IMR-90 (cell line): ENCODE results near the gene KCNT2. TPM values are rescaled to one million over a fixed set of nuclear protein-coding genes. Genes with fewer than 3 reads are reported as not detected.

Source experiments
- ATAC-seq: fragments of 200-7000 bp; cut with Tn5 transposase; 2 replicates; pipeline ENCODE4 v1.9.1; 2020; ENCODE audit warnings: low read depth, mild to moderate bottlenecking, moderate library complexity
- BruUV-seq: library from RNA; stranded (reverse); fragments of 400-500 nt; replicated peaks from 2 replicates; lab custom pipeline; 2021; lab: Mats Ljungman, UMichigan
- CTCF ChIA-PET: fragments of 300-600 bp; formaldehyde crosslinking; extraction: SDS; loops from one replicate; lab custom pipeline; 2021; ENCODE audit warnings: antibody characterized with exemption; lab: Yijun Ruan, JAX
- POLR2A ChIA-PET: fragments of 300-600 bp; sonication (Branson Sonifier 250); formaldehyde crosslinking; loops from one replicate; lab custom pipeline; 2022; ENCODE audit warnings: antibody characterized with exemption; ENCODE audit not compliant: unreplicated experiment; lab: Charles Lee
- DNase-seq: peaks from one replicate; pipeline ENCODE4 v3.0.0; 2013
- H2AFZ ChIP-seq: replicated peaks from 2 replicates; pipeline ENCODE3; 2013; ENCODE audit warnings: low read length, mild to moderate bottlenecking; ENCODE audit not compliant: poor library complexity
- H2AK5ac ChIP-seq: 2 replicates; pipeline ENCODE4 v1.6.1; 2013; ENCODE audit warnings: low read depth, low read length, inconsistent platforms
- H2AK9ac ChIP-seq: replicated peaks from 2 replicates; pipeline ENCODE3; 2013; ENCODE audit warnings: mild to moderate bottlenecking, low read depth, low read length, moderate library complexity; ENCODE audit not compliant: poor library complexity
- H2BK120ac ChIP-seq: 2 replicates; pipeline ENCODE4 v1.6.1; 2013; ENCODE audit warnings: low read depth, low read length, inconsistent platforms
- H2BK15ac ChIP-seq: 3 replicates; pipeline ENCODE4 v1.6.1; 2013; ENCODE audit warnings: low read depth, low read length, inconsistent platforms
- H2BK20ac ChIP-seq: 2 replicates; pipeline ENCODE4 v1.6.1; 2013; ENCODE audit warnings: low read depth, mild to moderate bottlenecking, inconsistent platforms, low read length, moderate library complexity
- H2BK5ac ChIP-seq: 2 replicates; pipeline ENCODE4 v1.6.1; 2013; ENCODE audit warnings: mild to moderate bottlenecking, low read depth, low read length, inconsistent platforms; ENCODE audit not compliant: poor library complexity, severe bottlenecking
- H3K14ac ChIP-seq: replicated peaks from 2 replicates; pipeline ENCODE4 v1.6.1; 2013; ENCODE audit warnings: low read depth, low read length, inconsistent platforms
- H3K18ac ChIP-seq: 2 replicates; pipeline ENCODE4 v1.6.1; 2013; ENCODE audit warnings: low read depth, low read length, control low read depth
- H3K23ac ChIP-seq: 2 replicates; pipeline ENCODE4 v1.6.1; 2013; ENCODE audit warnings: low read depth, low read length, inconsistent platforms
- H3K27ac ChIP-seq: 2 replicates; pipeline ENCODE4 v1.5.1; 2013; ENCODE audit warnings: mild to moderate bottlenecking, control low read depth, low read length; ENCODE audit not compliant: insufficient read depth
- H3K27me3 ChIP-seq: 2 replicates; pipeline ENCODE4 v1.6.1; 2013; ENCODE audit warnings: low read length; ENCODE audit not compliant: control insufficient read depth, insufficient read depth
- H3K36me3 ChIP-seq: 2 replicates; pipeline ENCODE4 v1.6.1; 2013; ENCODE audit warnings: low read length, mixed read lengths; ENCODE audit not compliant: control insufficient read depth, insufficient read depth
- H3K4ac ChIP-seq: 2 replicates; pipeline ENCODE4 v1.6.1; 2013; ENCODE audit warnings: low read depth, low read length, inconsistent platforms
- H3K4me1 ChIP-seq: 2 replicates; pipeline ENCODE4 v1.6.1; 2013; ENCODE audit warnings: low read length, mixed read lengths; ENCODE audit not compliant: control insufficient read depth, insufficient read depth
- H3K4me2 ChIP-seq: 2 replicates; pipeline ENCODE4 v1.6.1; 2013; ENCODE audit warnings: low read depth, mild to moderate bottlenecking, control low read depth, low read length, moderate library complexity
- H3K4me3 ChIP-seq: 2 replicates; pipeline ENCODE4 v1.5.1; 2013; ENCODE audit warnings: low read depth, mild to moderate bottlenecking, control low read depth, low read length, moderate library complexity; ENCODE audit not compliant: insufficient read depth
- H3K56ac ChIP-seq: 2 replicates; pipeline ENCODE4 v1.6.1; 2013; ENCODE audit warnings: low read length, inconsistent platforms; ENCODE audit not compliant: insufficient read depth; ENCODE audit errors: extremely low read depth
- H3K79me1 ChIP-seq, 2 experiments: 2 replicates each; pipeline ENCODE4 v1.6.1; 2013; ENCODE audit warnings: low read length in 2 of 2, inconsistent platforms in 1 of 2, low read depth in 1 of 2
- H3K9ac ChIP-seq: 2 replicates; pipeline ENCODE4 v1.6.1; 2013; ENCODE audit warnings: low read depth, low read length, control low read depth
- H3K9me1 ChIP-seq: 2 replicates; pipeline ENCODE4 v1.6.1; 2013; ENCODE audit warnings: low read length, inconsistent platforms; ENCODE audit not compliant: insufficient read depth
- H3K9me3 ChIP-seq: 2 replicates; pipeline ENCODE4 v1.6.1; 2013; ENCODE audit warnings: low read length; ENCODE audit not compliant: control insufficient read depth, insufficient read depth
- H4K20me1 ChIP-seq: 2 replicates; pipeline ENCODE4 v1.6.1; 2013; ENCODE audit warnings: low read length, inconsistent platforms; ENCODE audit not compliant: insufficient read depth
- H4K5ac ChIP-seq: 2 replicates; pipeline ENCODE4 v1.6.1; 2013; ENCODE audit warnings: mild to moderate bottlenecking, low read depth, low read length, control low read depth
- H4K8ac ChIP-seq, 2 experiments: 2 replicates each; pipeline ENCODE4 v1.6.1; 2013; ENCODE audit warnings: low read depth in 2 of 2, low read length in 2 of 2, control low read depth in 1 of 2, inconsistent platforms in 1 of 2
- H4K91ac ChIP-seq: 2 replicates; pipeline ENCODE4 v1.6.1; 2013; ENCODE audit warnings: low read depth, low read length, inconsistent platforms; ENCODE audit not compliant: insufficient read depth
- CHD1 ChIP-seq: IDR thresholded peaks from 2 replicates; pipeline ENCODE4 v1.6.1; 2012; ENCODE audit warnings: low read depth, low read length, improper control_type of control experiment
- MAFK ChIP-seq: IDR thresholded peaks from 2 replicates; pipeline ENCODE4 v1.6.1; 2012; ENCODE audit warnings: low read depth, low read length, improper control_type of control experiment
- MXI1 ChIP-seq: IDR thresholded peaks from 2 replicates; pipeline ENCODE4 v1.6.1; 2012; ENCODE audit warnings: low read depth, mild to moderate bottlenecking, low read length, moderate library complexity, borderline replicate concordance
- RAD21 ChIP-seq: IDR thresholded peaks from 2 replicates; pipeline ENCODE4 v1.6.1; 2012; ENCODE audit warnings: low read length, improper control_type of control experiment
- USF2 ChIP-seq: fragments of 150-350 bp; IDR thresholded peaks from 2 replicates; pipeline ENCODE4 v1.6.1; 2017; ENCODE audit warnings: mild to moderate bottlenecking, antibody characterized with exemption, low read length, low read depth
- dilution Hi-C: fragments of 300-500 bp; cut with HindIII; formaldehyde crosslinking; loops from one replicate; pipeline ENCODE4 v1.14.3; 2018; ENCODE audit warnings: low sequenced_read_pairs; ENCODE audit not compliant: unreplicated experiment
- in situ Hi-C: fragments of 300-500 bp; cut with MboI; formaldehyde crosslinking; loops from 3 replicates; pipeline ENCODE4 v1.14.3; 2019; ENCODE audit warnings: low sequenced_read_pairs, inconsistent platforms, mixed read lengths
- intact Hi-C: fragments of 100-400 bp; cut with micrococcal nuclease; formaldehyde crosslinking; loops from 2 replicates; pipeline ENCODE4 v1.10.0; 2022
- polyA plus RNA-seq, 3 experiments: library from polyadenylated mRNA; depleted of rRNA; stranded (reverse); fragments of >200 nt; gene quantifications; 2 replicates each; pipeline ENCODE4 v1.2.3, GENCODE V29; 2012; ENCODE audit warnings: low replicate concordance in 1 of 3
- total RNA-seq: library from RNA; depleted of rRNA; stranded (reverse); fragments of >200 nt; gene quantifications from 2 replicates; pipeline ENCODE4 v1.2.3, GENCODE V29; 2012
- TF ChIP-seq, protein P1 (sequence below): fragments of 150-350 bp; IDR thresholded peaks from 2 replicates; pipeline ENCODE4 v1.6.1; 2016; ENCODE audit warnings: low read depth, mild to moderate bottlenecking, low read length, moderate library complexity, borderline replicate concordance

Gene KCNT2
- total and polyA plus RNA-seq, 2 of the 4 experiments (the other 2 are of a cell fraction) = 0.22 to 0.72 TPM

DNA sequence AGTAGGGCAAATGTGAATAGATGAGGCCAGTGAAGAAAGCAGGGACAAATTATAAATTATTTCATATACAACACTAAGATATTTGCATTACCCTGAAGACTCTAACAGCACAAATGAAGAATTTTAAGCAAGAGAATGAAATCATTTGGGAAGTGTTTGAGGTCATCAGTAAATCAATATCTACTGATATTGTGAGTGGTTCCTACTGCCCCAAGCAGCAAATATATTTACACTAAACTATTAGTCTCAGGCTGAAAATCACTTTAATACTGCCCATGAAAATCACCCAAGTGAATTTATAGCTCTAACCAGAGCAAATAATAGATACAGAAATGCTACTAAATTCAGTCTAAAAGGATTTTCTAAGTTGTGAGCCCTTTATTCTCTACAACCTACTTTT is 163.6 kb downstream of the KCNT2 start:
- ChIA-PET CTCF (no interaction called here), POLR2A (no interaction called here)
- no peak for DNase-seq
- Histone ChIP-seq H3K27ac (no peak overlapping the region), H4K8ac (no peak overlapping the region), H3K4ac (no peak overlapping the region), H3K79me1 (no peaks in the 10 kb centered on the region), H3K23ac (no peak overlapping the region), H2BK20ac (no peak overlapping the region), H4K20me1 (no peaks in the 10 kb centered on the region), H3K9me1 (no peaks in the 10 kb centered on the region), H2AK9ac (no peak overlapping the region), H4K91ac (no peak overlapping the region), H2BK15ac (no peak overlapping the region), H2AK5ac (no peak overlapping the region), H2BK5ac (no peak overlapping the region), H3K18ac (no peak overlapping the region), H3K9ac (no peak overlapping the region), H3K4me1 (no peaks in the 10 kb centered on the region), H3K9me3 (no peaks in the 10 kb centered on the region), H3K36me3 (no peaks in the 10 kb centered on the region), H3K4me2 (no peak overlapping the region), H3K27me3 (no peaks in the 10 kb centered on the region), H3K14ac (no peak overlapping the region), H4K5ac (no peak overlapping the region), H2AFZ (no peak overlapping the region), H3K56ac (no peak overlapping the region), H3K4me3 (no peak overlapping the region), H2BK120ac (no peak overlapping the region)
- ATAC-seq = no peak
- TF ChIP-seq MAFK (no peak), CHD1 (no peak), RAD21 (no peak), MXI1 (no peak), USF2 (no peak)
- TF ChIP-seq, protein P1, sequence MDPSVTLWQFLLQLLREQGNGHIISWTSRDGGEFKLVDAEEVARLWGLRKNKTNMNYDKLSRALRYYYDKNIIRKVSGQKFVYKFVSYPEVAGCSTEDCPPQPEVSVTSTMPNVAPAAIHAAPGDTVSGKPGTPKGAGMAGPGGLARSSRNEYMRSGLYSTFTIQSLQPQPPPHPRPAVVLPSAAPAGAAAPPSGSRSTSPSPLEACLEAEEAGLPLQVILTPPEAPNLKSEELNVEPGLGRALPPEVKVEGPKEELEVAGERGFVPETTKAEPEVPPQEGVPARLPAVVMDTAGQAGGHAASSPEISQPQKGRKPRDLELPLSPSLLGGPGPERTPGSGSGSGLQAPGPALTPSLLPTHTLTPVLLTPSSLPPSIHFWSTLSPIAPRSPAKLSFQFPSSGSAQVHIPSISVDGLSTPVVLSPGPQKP = no peak
- BruUV-seq = no TSS peak
- dilution Hi-C loops = no loop called here
- intact Hi-C loops = no loop called here
- in situ Hi-C loops = no loop called here
